Muscle layer of duodenum (tissue), 2 donors: ENCODE measurements around the gene FPGT.
"Not testable (repeated sequence)": the region's sequence is repeated elsewhere in the genome, so short reads cannot be mapped to it uniquely, and the experiment has no call there.

Source experiments
- H3K27ac ChIP-seq: one replicate; pipeline ENCODE4 v1.7.0; 2013; ENCODE audit warnings: mild to moderate bottlenecking, low read length
- H3K27me3 ChIP-seq: one replicate; pipeline ENCODE4 v1.7.0; 2013; ENCODE audit warnings: low read depth, mild to moderate bottlenecking, control low read depth, low read length
- H3K36me3 ChIP-seq, 2 donors: one replicate each; pipeline ENCODE4 v1.7.0; 2013; ENCODE audit warnings: low read length in 2 of 2, control low read depth in 1 of 2, mild to moderate bottlenecking in 1 of 2; ENCODE audit not compliant: insufficient read depth in 2 of 2, control insufficient read depth in 1 of 2
- H3K4me1 ChIP-seq, 2 donors: one replicate each; pipeline ENCODE4 v1.7.0; 2013; ENCODE audit warnings: low read length in 2 of 2, mild to moderate bottlenecking in 2 of 2, control low read depth in 1 of 2, moderate library complexity in 1 of 2; ENCODE audit not compliant: insufficient read depth in 2 of 2, control insufficient read depth in 1 of 2
- H3K4me3 ChIP-seq, 2 donors: one replicate each; pipeline ENCODE4 v1.7.0; 2013; ENCODE audit warnings: low read length in 2 of 2, low read depth in 1 of 2, mild to moderate bottlenecking in 1 of 2
- H3K9me3 ChIP-seq, 2 donors: one replicate each; pipeline ENCODE4 v1.7.0; 2013; ENCODE audit warnings: low read length in 2 of 2, control low read depth in 1 of 2, mild to moderate bottlenecking in 1 of 2; ENCODE audit not compliant: control insufficient read depth in 1 of 2
- donor health status: healthy.

FPGT gene

DNA sequence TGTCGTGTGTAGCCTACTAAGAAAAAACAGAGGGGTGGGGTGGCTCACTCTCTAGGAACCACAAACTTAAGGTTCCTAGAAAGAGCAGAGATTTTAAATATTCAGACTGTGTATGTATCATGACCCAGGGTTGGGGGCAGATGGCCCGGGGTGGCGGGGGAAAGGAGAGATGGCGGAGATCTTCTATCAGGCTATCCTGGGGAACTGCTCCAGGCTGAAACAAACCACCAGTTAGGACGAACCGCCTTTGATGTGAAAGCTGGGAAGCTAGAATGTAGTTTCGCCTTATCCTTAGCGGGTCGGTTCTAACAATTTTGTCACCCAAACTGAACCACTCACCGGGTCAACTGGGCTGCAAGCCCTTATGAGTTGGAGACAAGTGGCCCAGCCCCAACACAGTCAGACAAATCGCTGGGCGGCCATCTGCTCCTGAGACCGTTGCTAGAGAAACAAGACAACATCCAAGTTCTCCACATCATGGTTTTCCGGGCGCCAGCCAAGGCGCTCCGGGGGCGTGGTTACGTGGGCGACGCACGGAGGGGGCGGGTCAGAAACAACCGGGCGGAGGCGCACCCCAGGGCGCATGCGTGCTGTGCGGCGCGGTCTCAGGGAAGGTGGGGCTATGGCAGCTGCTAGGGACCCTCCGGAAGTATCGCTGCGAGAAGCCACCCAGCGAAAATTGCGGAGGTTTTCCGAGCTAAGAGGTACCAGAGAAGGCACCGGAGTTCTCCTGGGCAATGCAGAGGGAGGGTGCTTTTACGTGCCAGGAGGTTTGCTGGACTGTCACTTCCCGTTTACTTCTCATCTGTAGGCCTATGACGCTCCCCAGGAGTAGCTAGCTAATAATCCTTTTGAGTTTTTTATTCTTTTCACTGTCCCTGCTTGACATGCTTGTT is at the start of gene FPGT, which contains the start of gene LRRIQ3:
FPGT (plus strand) TSS at position 586 of the 896 bp plus-strand sequence; CDS start at position 623, 37 bp downstream.
LRRIQ3 (minus strand) TSS at position 520 of the 896 bp plus-strand sequence. CDS start 14,492 bp downstream, outside the sequence.
- H3K9me3 ChIP-seq = no peaks in the 10 kb centered on the region
- peaks cover 7 to 9% of the 10 kb centered on the region in 2 donors for H3K36me3 ChIP-seq
- peak within 1 kb of the TSS; percentile 97 for H3K27ac ChIP-seq
- peak within 1 kb of the TSS; percentile 79 to 98 for H3K4me3 ChIP-seq
- peaks cover 0 to 10% of the 10 kb centered on the region in 2 donors for H3K4me1 ChIP-seq
- no peaks in the 10 kb centered on the region for H3K27me3 ChIP-seq

DNA sequence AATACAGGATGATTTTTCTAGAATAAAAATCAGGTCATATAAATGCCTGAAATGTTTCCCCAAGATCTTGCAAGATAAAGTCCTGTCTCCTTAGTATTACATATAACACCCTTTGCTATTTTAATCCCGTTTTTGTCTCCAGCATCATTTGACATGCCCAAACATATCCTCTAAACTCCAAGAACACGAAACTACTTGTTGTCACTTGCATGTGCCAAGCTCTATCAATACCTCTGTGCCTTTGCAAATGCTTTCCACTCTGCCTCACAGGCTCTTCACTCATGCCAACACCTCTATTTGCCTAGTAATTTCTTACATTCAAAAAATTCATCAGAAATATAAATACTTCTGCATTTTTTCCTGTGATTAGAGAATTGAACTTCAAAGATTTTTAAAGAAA is 38.0 kb upstream of the FPGT start:
- Histone ChIP-seq H3K9me3 (no peaks in the 10 kb centered on the region), H3K4me1 (no peaks in the 10 kb centered on the region), H3K27ac (no peak overlapping the region), H3K4me3 (no peak overlapping the region), H3K36me3 (no peaks in the 10 kb centered on the region), H3K27me3 (no peaks in the 10 kb centered on the region)

DNA sequence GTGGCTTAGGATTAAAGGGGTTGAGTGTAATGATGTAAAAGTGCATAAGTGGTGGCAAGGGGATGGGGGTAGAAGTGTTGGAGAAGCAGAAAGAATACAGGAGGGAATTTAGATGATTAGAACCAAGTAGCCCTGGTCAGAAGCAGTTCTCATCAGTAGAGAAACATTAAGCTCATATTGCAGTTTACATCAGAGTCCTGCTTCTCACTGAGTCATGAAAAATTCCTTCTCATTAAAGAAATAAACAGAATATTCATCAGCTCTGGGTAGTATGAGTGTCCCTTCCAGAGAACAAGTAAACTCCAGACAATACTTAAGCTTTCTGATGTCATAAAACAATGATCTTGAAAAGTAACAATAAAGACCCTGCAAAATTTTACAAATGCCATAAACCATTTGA is 36.5 kb upstream of the FPGT start:
- H3K4me3 ChIP-seq = no peak overlapping the region
- H3K4me1 ChIP-seq = no peaks in the 10 kb centered on the region
- H3K27ac ChIP-seq = no peak overlapping the region
- no peaks in the 10 kb centered on the region for H3K36me3 ChIP-seq
- H3K27me3 ChIP-seq = no peaks in the 10 kb centered on the region
- H3K9me3 ChIP-seq = no peaks in the 10 kb centered on the region

DNA sequence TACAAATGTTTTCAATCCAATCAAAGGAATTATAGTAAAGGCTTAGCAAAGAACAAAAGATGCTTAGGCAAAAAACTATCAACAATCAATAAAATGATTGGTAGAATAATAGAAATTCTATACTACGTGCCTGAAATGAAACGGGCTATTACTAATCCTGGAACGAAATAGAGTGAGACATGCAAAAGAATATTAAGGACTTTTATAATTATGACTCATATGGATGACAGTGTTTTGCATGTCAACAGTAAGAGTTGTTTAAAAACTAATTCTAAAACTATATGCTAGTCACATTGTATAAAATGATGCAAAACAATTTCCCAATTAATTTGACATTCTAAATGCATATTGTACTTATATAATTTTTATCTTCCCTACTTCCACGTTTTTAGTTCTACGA is 35.7 kb upstream of the FPGT start:
- Histone ChIP-seq H3K4me1 (no peaks in the 10 kb centered on the region), H3K36me3 (no peaks in the 10 kb centered on the region)

DNA sequence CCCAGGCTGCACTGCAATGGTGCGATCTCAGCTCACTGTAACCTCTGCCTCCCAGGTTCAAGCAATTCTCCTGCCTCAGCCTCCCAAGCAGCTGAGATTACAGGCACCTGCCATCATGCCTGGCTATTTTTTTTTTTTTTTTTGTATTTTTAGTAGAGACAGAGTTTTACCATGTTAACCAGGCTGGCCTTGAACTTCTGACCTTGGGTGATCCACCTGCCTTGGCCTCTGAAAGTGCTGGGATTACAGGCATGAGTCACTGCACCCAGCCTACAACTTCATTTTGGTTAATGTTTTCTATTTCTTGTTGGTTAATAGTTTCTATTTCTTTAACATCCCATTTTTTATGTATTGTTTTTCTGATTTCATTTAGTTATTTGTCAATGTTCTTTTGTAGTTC is 23.6 kb upstream of the FPGT start:
- H3K4me3 ChIP-seq = peak overlapping the region in 1 of 2 donors; percentile 24
- not testable (repeated sequence) for H3K27ac ChIP-seq, H3K27me3 ChIP-seq, H3K4me1 ChIP-seq, H3K36me3 ChIP-seq
- peaks cover 0 to 21% of the 10 kb centered on the region in 2 donors for H3K9me3 ChIP-seq

More for the DNA sequence above, 35.7 kb upstream of the FPGT start:
- H3K9me3 ChIP-seq = no peaks in the 10 kb centered on the region
- H3K4me3 ChIP-seq = no peak overlapping the region
- no peaks in the 10 kb centered on the region for H3K27me3 ChIP-seq
- no peak overlapping the region for H3K27ac ChIP-seq

DNA sequence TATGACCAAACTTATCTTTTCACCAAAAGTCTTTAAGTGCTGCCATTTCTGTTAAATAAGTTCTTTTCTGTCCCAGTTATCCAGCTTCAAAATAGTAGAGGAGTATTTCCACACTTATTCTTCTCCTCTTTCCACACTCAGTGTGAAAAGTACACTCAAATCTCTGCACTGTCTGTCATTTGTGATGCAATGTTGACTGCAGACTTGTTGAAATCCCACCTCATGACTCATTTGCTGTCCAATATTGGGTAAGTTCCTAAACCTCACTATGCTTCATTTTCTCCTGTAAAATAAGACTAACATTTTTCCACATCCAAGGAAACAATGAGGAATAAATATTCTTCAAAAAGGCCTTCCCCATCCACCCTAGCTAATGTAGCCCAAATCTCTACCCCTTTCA is 17.6 kb upstream of the FPGT start:
- H3K27me3 ChIP-seq = no peaks in the 10 kb centered on the region
- H3K36me3 ChIP-seq = no peaks in the 10 kb centered on the region
- H3K4me1 ChIP-seq = no peaks in the 10 kb centered on the region
- H3K4me3 ChIP-seq = no peak overlapping the region
- H3K9me3 ChIP-seq = peaks cover 0 to under 1% of the 10 kb centered on the region in 2 donors
- no peak overlapping the region for H3K27ac ChIP-seq

DNA sequence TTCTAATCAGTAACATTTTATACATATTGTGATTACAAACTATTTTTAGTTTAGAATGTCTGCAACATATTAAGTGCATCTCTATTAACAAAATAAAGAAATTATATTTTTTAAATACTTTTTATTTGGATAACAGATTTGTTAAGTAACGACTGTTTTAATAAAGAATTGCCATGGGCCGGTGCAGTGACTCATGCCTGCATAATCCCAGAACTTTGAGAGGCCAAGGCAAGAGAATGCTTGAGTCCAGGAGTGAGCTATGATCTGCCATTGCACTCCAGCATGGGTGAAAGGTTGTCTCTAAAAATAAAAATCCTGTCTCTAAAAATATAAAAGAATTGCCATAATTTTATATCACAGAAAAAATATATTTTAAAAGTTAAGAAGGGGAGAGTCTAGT is 4.1 kb upstream of the FPGT start:
- Histone ChIP-seq H3K9me3 (no peaks in the 10 kb centered on the region), H3K27ac (no peak overlapping the region), H3K36me3 (no peaks in the 10 kb centered on the region), H3K4me1 (peaks cover 0 to 2% of the 10 kb centered on the region in 2 donors), H3K27me3 (no peaks in the 10 kb centered on the region), H3K4me3 (no peak overlapping the region)

DNA sequence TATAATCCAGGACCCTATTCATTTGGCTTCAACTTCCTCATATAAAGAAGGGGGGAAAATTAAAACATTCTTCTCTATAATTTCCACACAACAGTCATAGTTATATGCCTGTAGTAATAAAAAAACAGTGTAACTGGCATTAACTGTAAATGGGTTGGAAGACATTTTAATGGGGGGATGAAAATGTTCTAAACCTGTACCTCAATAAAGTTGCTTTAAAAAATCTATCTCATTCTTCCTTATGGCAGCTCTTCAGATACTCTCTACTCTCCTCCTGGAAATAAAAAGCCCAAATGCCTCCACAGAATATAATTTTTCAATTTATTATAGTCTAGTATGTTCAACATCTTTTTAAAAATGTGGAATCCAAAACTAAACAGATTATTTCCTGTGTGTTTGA is 2.7 kb upstream of the FPGT start:
- Histone ChIP-seq H3K36me3 (no peaks in the 10 kb centered on the region), H3K27ac (no peak overlapping the region), H3K4me3 (no peak overlapping the region), H3K4me1 (peaks cover 0 to 10% of the 10 kb centered on the region in 2 donors), H3K9me3 (no peaks in the 10 kb centered on the region), H3K27me3 (no peaks in the 10 kb centered on the region)

DNA sequence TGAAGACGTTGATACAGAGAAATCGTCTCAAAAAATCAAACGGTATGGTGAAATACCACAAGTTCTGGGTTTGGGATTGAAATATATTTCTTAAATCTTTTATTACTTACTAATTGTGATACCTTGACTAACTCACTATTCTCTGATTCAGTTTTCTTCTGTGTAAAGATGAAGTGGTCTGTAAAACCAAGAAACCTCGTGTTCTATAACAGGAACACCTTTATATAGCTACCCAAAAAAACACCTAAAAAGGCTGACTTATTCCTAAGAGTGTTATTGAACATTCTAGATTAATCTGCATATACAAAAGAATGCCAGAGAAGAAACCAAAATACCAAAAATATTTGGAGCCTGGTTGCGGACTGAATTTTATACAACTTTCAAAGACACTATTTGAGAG is 787 bp upstream of the FPGT start:
- peak overlapping the region; percentile 79 to 98 for H3K4me3 ChIP-seq
- peaks cover 7 to 9% of the 10 kb centered on the region in 2 donors for H3K36me3 ChIP-seq

DNA sequence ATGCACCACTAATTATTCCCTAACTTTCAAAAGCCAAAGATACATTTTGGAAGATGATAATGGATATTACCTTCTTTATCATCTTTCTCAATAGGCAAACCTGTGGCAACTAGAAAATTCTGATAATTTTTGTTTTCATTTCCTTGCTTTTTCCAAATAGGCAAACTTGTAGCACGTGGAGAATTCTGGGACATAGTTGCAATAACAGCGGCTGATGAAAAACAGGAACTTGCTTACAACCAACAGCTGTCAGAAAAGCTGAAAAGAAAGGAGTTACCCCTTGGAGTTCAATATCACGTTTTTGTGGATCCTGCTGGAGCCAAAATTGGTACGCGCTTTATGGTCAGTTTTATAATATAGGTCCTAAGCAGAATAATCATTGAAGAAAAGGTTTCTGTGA is 1.5 kb downstream of the FPGT start:
- Histone ChIP-seq H3K4me1 (peaks cover 0 to 10% of the 10 kb centered on the region in 2 donors), H3K9me3 (no peaks in the 10 kb centered on the region), H3K27me3 (no peaks in the 10 kb centered on the region), H3K36me3 (peaks cover 7 to 12% of the 10 kb centered on the region in 2 donors), H3K27ac (no peak overlapping the region), H3K4me3 (peak overlapping the region; percentile 79 to 98)

More for the DNA sequence above, 787 bp upstream of the FPGT start:
- no peaks in the 10 kb centered on the region for H3K9me3 ChIP-seq
- H3K4me1 ChIP-seq = peaks cover 0 to 10% of the 10 kb centered on the region in 2 donors
- no peaks in the 10 kb centered on the region for H3K27me3 ChIP-seq
- H3K27ac ChIP-seq = peak overlapping the region; percentile 97

DNA sequence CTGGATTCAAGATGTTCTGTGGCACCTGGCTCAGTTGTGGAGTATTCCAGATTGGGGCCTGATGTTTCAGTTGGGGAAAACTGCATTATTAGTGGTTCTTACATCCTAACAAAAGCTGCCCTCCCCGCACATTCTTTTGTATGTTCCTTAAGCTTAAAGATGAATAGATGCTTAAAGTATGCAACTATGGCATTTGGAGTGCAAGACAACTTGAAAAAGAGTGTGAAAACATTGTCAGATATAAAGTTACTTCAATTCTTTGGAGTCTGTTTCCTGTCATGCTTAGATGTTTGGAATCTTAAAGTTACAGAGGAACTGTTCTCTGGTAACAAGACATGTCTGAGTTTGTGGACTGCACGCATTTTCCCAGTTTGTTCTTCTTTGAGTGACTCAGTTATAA is 7.2 kb downstream of the FPGT start:
- Histone ChIP-seq H3K4me1 (no peaks in the 10 kb centered on the region), H3K9me3 (no peaks in the 10 kb centered on the region), H3K27me3 (no peaks in the 10 kb centered on the region), H3K27ac (no peak overlapping the region), H3K36me3 (peaks cover 14 to 21% of the 10 kb centered on the region in 2 donors), H3K4me3 (no peak overlapping the region)
